HepG2 (cell line): ENCODE measurements around the gene GP1BA. TPM values are rescaled to one million over a fixed set of nuclear protein-coding genes. Genes with fewer than 3 reads are reported as not detected.

Experiments
- AHR ChIP-seq: IDR thresholded peaks from 2 replicates; pipeline ENCODE4 v1.6.1; 2018; ENCODE audit warnings: missing genetic modification reagents, missing compliant biosample characterization
- ARHGAP35 ChIP-seq: sonication (generic); formaldehyde crosslinking; IDR thresholded peaks from 2 replicates; pipeline ENCODE4 v1.9.0; 2022; ENCODE audit warnings: mild to moderate bottlenecking, inconsistent platforms, moderate library complexity, missing genetic modification reagents, borderline replicate concordance
- ATF4 ChIP-seq, 2 experiments: fragments of 450-650 bp in 1 of 2; sonication (generic) in 1 of 2; formaldehyde crosslinking; IDR thresholded peaks; 2 replicates each; pipeline versions ENCODE4 v1.5.0 to v1.8.0; 2020 to 2022; ENCODE audit warnings: mild to moderate bottlenecking in 1 of 2, missing genetic modification reagents in 1 of 2
- ATM ChIP-seq: fragments of 450-650 bp; IDR thresholded peaks from 2 replicates; pipeline ENCODE4 v1.7.1; 2017; ENCODE audit warnings: mild to moderate bottlenecking, borderline replicate concordance
- ETV6 ChIP-seq: sonication (generic); formaldehyde crosslinking; conservative IDR thresholded peaks from 2 replicates; pipeline ENCODE4 v1.4.0; 2020; ENCODE audit warnings: missing genetic modification reagents
- GABPB1 ChIP-seq: IDR thresholded peaks from 2 replicates; pipeline ENCODE4 v1.6.1; 2016; ENCODE audit warnings: mild to moderate bottlenecking, missing genetic modification reagents, moderate library complexity, missing compliant biosample characterization
- HIVEP1 ChIP-seq: sonication (generic); formaldehyde crosslinking; IDR thresholded peaks from 2 replicates; pipeline ENCODE4 v1.4.0; 2020; ENCODE audit warnings: mild to moderate bottlenecking, missing genetic modification reagents
- HMG20B ChIP-seq: conservative IDR thresholded peaks from 2 replicates; pipeline ENCODE4 v1.6.1; 2016; ENCODE audit warnings: missing genetic modification reagents, missing compliant biosample characterization
- HOXA7 ChIP-seq: sonication (generic); formaldehyde crosslinking; IDR thresholded peaks from 2 replicates; pipeline ENCODE4 v1.8.1; 2022; ENCODE audit warnings: mild to moderate bottlenecking, missing genetic modification reagents, moderate library complexity
- MZF1 ChIP-seq: sonication (generic); formaldehyde crosslinking; IDR thresholded peaks from 2 replicates; pipeline ENCODE4 v1.8.1; 2023; ENCODE audit warnings: mild to moderate bottlenecking, missing genetic modification reagents, borderline replicate concordance
- PAX8 ChIP-seq: sonication (generic); formaldehyde crosslinking; IDR thresholded peaks from 2 replicates; pipeline ENCODE4 v1.8.0; 2022; ENCODE audit warnings: mild to moderate bottlenecking, missing genetic modification reagents, borderline replicate concordance
- RFXAP ChIP-seq: sonication (generic); formaldehyde crosslinking; IDR thresholded peaks from 2 replicates; pipeline ENCODE4 v1.4.0; 2020; ENCODE audit warnings: missing genetic modification reagents, borderline replicate concordance
- SAP130 ChIP-seq: IDR thresholded peaks from 2 replicates; pipeline ENCODE4 v1.6.1; 2016; ENCODE audit warnings: low read depth
- ZBTB20 ChIP-seq: sonication (generic); formaldehyde crosslinking; IDR thresholded peaks from 2 replicates; pipeline ENCODE4 v1.8.1; 2023; ENCODE audit warnings: missing genetic modification reagents, low read depth, mild to moderate bottlenecking, borderline replicate concordance
- ZMYM2 ChIP-seq: sonication (generic); formaldehyde crosslinking; IDR thresholded peaks from 2 replicates; pipeline ENCODE4 v1.8.0; 2022; ENCODE audit warnings: mild to moderate bottlenecking, missing genetic modification reagents
- ZNF329 ChIP-seq: sonication (generic); formaldehyde crosslinking; IDR thresholded peaks from 2 replicates; pipeline ENCODE4 v1.9.0; 2021; ENCODE audit warnings: low read depth, mild to moderate bottlenecking, missing genetic modification reagents
- ZNF441 ChIP-seq: sonication (generic); formaldehyde crosslinking; IDR thresholded peaks from 2 replicates; pipeline ENCODE4 v1.7.0; 2021; ENCODE audit warnings: missing genetic modification reagents, borderline replicate concordance
- ZNF468 ChIP-seq: sonication (generic); formaldehyde crosslinking; IDR thresholded peaks from 2 replicates; pipeline ENCODE4 v1.8.0; 2022; ENCODE audit warnings: mild to moderate bottlenecking, moderate library complexity, missing genetic modification reagents
- ZNF547 ChIP-seq: sonication (generic); formaldehyde crosslinking; IDR thresholded peaks from 2 replicates; pipeline ENCODE4 v1.5.1; 2020; ENCODE audit warnings: mild to moderate bottlenecking, missing genetic modification reagents
- ZNF775 ChIP-seq: sonication (generic); formaldehyde crosslinking; IDR thresholded peaks from 2 replicates; pipeline ENCODE4 v1.4.0; 2020; ENCODE audit warnings: missing genetic modification reagents, mild to moderate bottlenecking, moderate library complexity, borderline replicate concordance
- ZNF816 ChIP-seq: sonication (generic); formaldehyde crosslinking; IDR thresholded peaks from 2 replicates; pipeline ENCODE4 v1.8.0; 2022; ENCODE audit warnings: missing genetic modification reagents, mild to moderate bottlenecking, borderline replicate concordance
- polyA plus RNA-seq, 8 experiments: library from polyadenylated mRNA; depleted of rRNA in 3 of 8; stranded (reverse) in 7 of 8; unstranded in 1 of 8; fragments of >200 nt; fragmentation: Illumina TruSeq in 4 of 8; extraction: Trizol in 4 of 8; gene quantifications; 2 replicates each; pipeline versions ENCODE4 v1.2.1 to v1.2.3, GENCODE V29; 2011 to 2016; ENCODE audit warnings: low read depth in 4 of 8, missing spikeins in 1 of 8, mixed read lengths in 1 of 8; ENCODE audit not compliant: insufficient read depth in 1 of 8
- total RNA-seq, 5 experiments: library from RNA; depleted of rRNA; stranded (reverse); fragments of >200 nt; fragmentation: Illumina TruSeq; extraction: Trizol; gene quantifications; 2 replicates each; pipeline ENCODE4 v1.2.3, GENCODE V29; 2016; ENCODE audit warnings: low read depth in 1 of 5
- TF ChIP-seq, protein P1 (sequence below): sonication (generic); formaldehyde crosslinking; conservative IDR thresholded peaks from 2 replicates; pipeline ENCODE4 v1.4.0; 2020; ENCODE audit warnings: missing genetic modification reagents
- TF ChIP-seq, protein P2 (sequence below): sonication (generic); formaldehyde crosslinking; IDR thresholded peaks from 2 replicates; pipeline ENCODE4 v1.5.0; 2020; ENCODE audit warnings: missing genetic modification reagents

GP1BA gene
- total and polyA plus RNA-seq, 2 of the 13 experiments (the other 11 are each of a cell fraction or from before 2014, with no cell fraction given), result not detected

GRCh38 chr17:4945176-4945943 is 13.3 kb downstream of the GP1BA start (continued):
- TF ChIP-seq ZMYM2 (CRISPR knock-in tag) (no peak), ATM (no peak), ZNF468 (CRISPR knock-in tag) (no peak), AHR (CRISPR knock-in tag) (no peak), ZNF329 (no peak), ZNF547 (no peak), ATF4 (CRISPR knock-in tag; IDR thresholded peaks at IDR 0.05) (peak in 1 of 2 experiments; percentile 38; a peak in 1 of 4 replicates), ZNF775 (no peak), HMG20B (CRISPR knock-in tag) (no peak), ETV6 (CRISPR knock-in tag) (no peak), ZNF816 (CRISPR knock-in tag) (no peak), SAP130 (CRISPR knock-in tag) (peak; percentile 61), ARHGAP35 (no peak), HIVEP1 (CRISPR knock-in tag) (no peak), MZF1 (CRISPR knock-in tag) (no peak), PAX8 (CRISPR knock-in tag) (no peak), GABPB1 (no peak), RFXAP (CRISPR knock-in tag) (0 out of 2 replicates have a peak, but pooled peaks have one; percentile 33), ZNF441 (CRISPR knock-in tag) (no peak), HOXA7 (CRISPR knock-in tag) (no peak), ZBTB20 (CRISPR knock-in tag) (no peak)
- TF ChIP-seq, protein P1, sequence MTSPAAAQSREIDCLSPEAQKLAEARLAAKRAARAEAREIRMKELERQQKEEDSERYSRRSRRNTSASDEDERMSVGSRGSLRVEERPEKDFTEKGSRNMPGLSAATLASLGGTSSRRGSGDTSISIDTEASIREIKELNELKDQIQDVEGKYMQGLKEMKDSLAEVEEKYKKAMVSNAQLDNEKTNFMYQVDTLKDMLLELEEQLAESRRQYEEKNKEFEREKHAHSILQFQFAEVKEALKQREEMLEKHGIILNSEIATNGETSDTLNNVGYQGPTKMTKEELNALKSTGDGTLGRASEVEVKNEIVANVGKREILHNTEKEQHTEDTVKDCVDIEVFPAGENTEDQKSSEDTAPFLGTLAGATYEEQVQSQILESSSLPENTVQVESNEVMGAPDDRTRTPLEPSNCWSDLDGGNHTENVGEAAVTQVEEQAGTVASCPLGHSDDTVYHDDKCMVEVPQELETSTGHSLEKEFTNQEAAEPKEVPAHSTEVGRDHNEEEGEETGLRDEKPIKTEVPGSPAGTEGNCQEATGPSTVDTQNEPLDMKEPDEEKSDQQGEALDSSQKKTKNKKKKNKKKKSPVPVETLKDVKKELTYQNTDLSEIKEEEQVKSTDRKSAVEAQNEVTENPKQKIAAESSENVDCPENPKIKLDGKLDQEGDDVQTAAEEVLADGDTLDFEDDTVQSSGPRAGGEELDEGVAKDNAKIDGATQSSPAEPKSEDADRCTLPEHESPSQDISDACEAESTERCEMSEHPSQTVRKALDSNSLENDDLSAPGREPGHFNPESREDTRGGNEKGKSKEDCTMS (CRISPR knock-in tag), result no peak
- TF ChIP-seq, protein P2, sequence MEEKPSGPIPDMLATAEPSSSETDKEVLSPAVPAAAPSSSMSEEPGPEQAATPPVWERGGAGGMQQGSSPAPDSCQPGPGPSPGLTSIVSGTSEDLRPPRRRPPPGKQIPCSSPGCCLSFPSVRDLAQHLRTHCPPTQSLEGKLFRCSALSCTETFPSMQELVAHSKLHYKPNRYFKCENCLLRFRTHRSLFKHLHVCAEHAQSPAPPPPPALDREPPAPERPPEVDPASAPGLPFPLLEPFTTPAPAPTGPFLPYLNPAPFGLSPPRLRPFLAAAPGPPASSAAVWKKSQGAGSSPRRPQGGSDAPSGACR (CRISPR knock-in tag), result no peak
